ENCODE data around the gene ACTL6B. TPM values are rescaled to one million over a fixed set of nuclear protein-coding genes. Genes with fewer than 3 reads are reported as not detected.

The ACTL6B gene
- total and polyA plus RNA-seq, 2 of the 8 experiments (the other 6 are each of a cell fraction or from before 2014, with no cell fraction given) = 2.1 to 4.5 TPM

GRCh38 chr7:100626530-100627237 is 29.6 kb downstream of the ACTL6B start:
- peak overlapping the region; percentile 24 for H3K18ac ChIP-seq (ENCODE audit: extremely low read depth, low read length)
- H3K79me2 ChIP-seq (ENCODE audit: control insufficient read depth in 1 of 2, insufficient read depth in 2 of 2, low read length in 2 of 2) = no peaks in the 10 kb centered on the region
- H2BK5ac ChIP-seq (ENCODE audit: low read depth, low read length) = no peak overlapping the region
- POLR2A ChIA-PET (ENCODE audit: partially characterized antibody) = interaction anchor here (0.5 to 2.4 kb wide), 17 partner anchors 10 to 197 kb away, joined by 3 to 11 read pairs (median 4); partner anchors contain the start of genes ACTL6B, MEPCE and MOSPD3
- H2BK12ac ChIP-seq (ENCODE audit: low read depth, low read length) = peak overlapping the region; percentile 60; the same call in 1 of the 2 replicates
- no peak overlapping the region for H2AK5ac ChIP-seq (ENCODE audit: low read depth, low read length)
- no peaks in the 10 kb centered on the region for H3K9me3 ChIP-seq (ENCODE audit: insufficient read depth in 2 of 2, low read depth in 1 of 2, low read length in 1 of 2)
- H4K20me1 ChIP-seq (replicated peaks in 1 of 2; ENCODE audit: control insufficient read depth in 1 of 2, insufficient read depth in 2 of 2, low read length in 2 of 2) = peaks cover 0 to 2% of the 10 kb centered on the region in 2 experiments
- no peak overlapping the region for H3K27ac ChIP-seq (ENCODE audit: low read depth, low read length)
- no peak overlapping the region for H3K56ac ChIP-seq (replicated peaks; ENCODE audit: insufficient read length, low read depth, low read length)
- H2BK15ac ChIP-seq (ENCODE audit: low read length) = peak overlapping the region; percentile 19; the same call in 1 of the 2 replicates
- peak overlapping the region; percentile 57 for H4K8ac ChIP-seq (ENCODE audit: extremely low read depth, insufficient read depth, low read length)
- no peak overlapping the region for H2BK120ac ChIP-seq (replicated peaks; ENCODE audit: low read depth, low read length)
- peaks cover 4% of the 10 kb centered on the region; the same call in 1 of the 2 replicates for H3K23me2 ChIP-seq (ENCODE audit: low read depth, low read length)
- H3K9ac ChIP-seq (replicated peaks in 1 of 4; ENCODE audit: extremely low read depth in 1 of 4, low read depth in 3 of 4, low read length in 3 of 4) = no peak overlapping the region
- H3K4me2 ChIP-seq (ENCODE audit: insufficient read depth in 1 of 2, low read depth in 2 of 2, low read length in 2 of 2) = peak overlapping the region; percentile 59 to 83
- peak in 1 of 2 experiments; percentile 79 for DNase-seq (ENCODE audit: low read depth in 1 of 2, low spot score in 2 of 2)
- H2AFZ ChIP-seq (ENCODE audit: low read length) = 0 out of 2 replicates have a peak overlapping the region, but pooled peaks have one; percentile 86
- peak overlapping the region; percentile 85 for H4K91ac ChIP-seq (replicated peaks; ENCODE audit: insufficient read length, low read length)
- H3K14ac ChIP-seq (ENCODE audit: insufficient read length) = no peak overlapping the region
- H3K27me3 ChIP-seq (replicated peaks in 1 of 4; ENCODE audit: control insufficient read depth in 3 of 4, extremely low read depth in 1 of 4, insufficient read depth in 3 of 4, low read length in 3 of 4) = peaks cover 0 to 5% (median 2%) of the 10 kb centered on the region in 4 experiments; a peak in 3 of 7 replicates
- peak overlapping the region; percentile 24 to 63 (median 28) for H3K4me3 ChIP-seq (ENCODE audit: extremely low read depth in 1 of 4, insufficient read depth in 2 of 4, low read depth in 3 of 4, low read length in 4 of 4)
- no peaks in the 10 kb centered on the region for H3K36me3 ChIP-seq (ENCODE audit: control insufficient read depth in 2 of 4, insufficient read depth in 4 of 4, low read length in 3 of 4)
- peaks cover 0 to 11% (median 6%) of the 10 kb centered on the region in 4 experiments; a peak in 6 of 7 replicates for H3K4me1 ChIP-seq (replicated peaks in 1 of 4; ENCODE audit: control insufficient read depth in 3 of 4, insufficient read depth in 4 of 4, low read length in 3 of 4)
- no peak overlapping the region for H4K5ac ChIP-seq (ENCODE audit: insufficient read length, low read depth, low read length)
- WGBS, 2 experiments (ENCODE audit: extremely low coverage in 1 of 2, insufficient coverage in 1 of 2, insufficient read length in 1 of 2, insufficient replicate concordance in 2 of 2, low coverage in 1 of 2, low lambda C conversion rate in 2 of 2, missing lambda C conversion rate in 1 of 2) = 10% methylated on average over 15 of the region's 37 CpGs; no CpG with 5 or more reads in 1 of the 2 experiments
- no peaks in the 10 kb centered on the region for H3K79me1 ChIP-seq (ENCODE audit: low read depth, low read length)
- CTCF ChIA-PET (ENCODE audit: partially characterized antibody) = interaction anchor here (0.6 to 2.2 kb wide), 11 partner anchors 8 to 224 kb away, joined by 3 to 19 read pairs (median 4); partner anchors contain the start of gene MOSPD3
- no peak for FAIRE-seq
- H3K23ac ChIP-seq (ENCODE audit: insufficient read length) = no peak overlapping the region
- H2BK20ac ChIP-seq (ENCODE audit: low read length) = no peak overlapping the region
- H3K4ac ChIP-seq (replicated peaks; ENCODE audit: insufficient read length, low read depth, low read length) = peak overlapping the region; percentile 69
- TF ChIP-seq EZH2 (IDR thresholded peaks at IDR 0.05; ENCODE audit: low read depth, low read length, severe bottlenecking) (no peak), CHD2 (IDR thresholded peaks at IDR 0.05; ENCODE audit: low read length) (no peak), TEAD4 (IDR thresholded peaks at IDR 0.05; ENCODE audit: low read depth, low read length) (no peak), CBX5 (IDR thresholded peaks at IDR 0.05; ENCODE audit: low read depth, low read length) (no peak), SIN3A (conservative IDR thresholded peaks at IDR 0.05 in 1 of 2, IDR thresholded peaks at IDR 0.05 in 1 of 2; ENCODE audit: low read depth in 1 of 2, low read length in 2 of 2) (no peak), TAF1 (IDR thresholded peaks at IDR 0.05; ENCODE audit: low read depth, low read length) (peak; percentile 67; the same call in 1 of the 2 replicates), TBP (IDR thresholded peaks at IDR 0.05; ENCODE audit: low read depth, low read length) (no peak), ATF3 (IDR thresholded peaks at IDR 0.05; ENCODE audit: insufficient read depth, low read depth, low read length) (no peak), CREB1 (IDR thresholded peaks at IDR 0.05) (no peak), HDAC2 (IDR thresholded peaks at IDR 0.05; ENCODE audit: borderline replicate concordance in 1 of 2, low read depth in 2 of 2, low read length in 2 of 2) (no peak), KDM4A (IDR thresholded peaks at IDR 0.05; ENCODE audit: low read depth, low read length, severe bottlenecking) (peak; percentile 25)

Data from H1 (cell line).